ENCODE measurements around the gene ABCA7.
A peak's percentile ranks its signal among the peaks of the same experiment; 100 is the strongest.
"Not testable (repeated sequence)": the region's sequence is repeated elsewhere in the genome, so short reads cannot be mapped to it uniquely, and the experiment has no call there.

ABCA7 gene

DNA sequence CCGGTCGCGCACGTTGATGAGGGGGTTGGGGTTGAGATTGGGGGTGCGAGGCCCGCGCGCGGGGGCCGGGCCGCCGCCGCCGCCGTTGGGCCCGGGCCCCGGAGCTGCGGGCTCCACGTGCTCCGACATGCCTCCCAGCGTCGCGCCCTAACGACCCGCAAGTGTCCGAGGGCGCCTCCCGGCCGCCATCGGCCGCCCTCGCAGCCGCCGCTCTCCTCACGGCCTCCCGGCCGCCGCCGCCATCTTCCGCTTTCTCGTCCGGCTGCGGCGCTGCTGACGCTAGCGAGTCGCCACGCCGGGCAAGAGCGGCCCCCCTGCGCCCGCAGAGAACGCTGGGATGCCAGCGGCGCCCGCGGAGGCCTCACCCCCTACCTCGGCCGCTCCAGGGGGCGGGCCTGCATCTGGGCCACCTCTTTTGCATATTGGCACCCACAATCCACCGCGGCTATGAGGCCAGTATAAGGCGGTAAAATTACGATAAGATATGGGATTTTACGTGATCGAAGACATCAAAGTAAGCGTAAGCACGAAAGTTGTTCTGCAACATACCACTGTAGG lies 19.0 kb upstream of the ABCA7 start, which contains the start of gene TMEM259:
TSS of gene TMEM259 (minus strand) at position 256 of the 558 bp plus-strand sequence. CDS start at position 129, 127 bp downstream.
- TF ChIP-seq POLR2AphosphoS5 (IDR thresholded peaks at IDR 0.05; ENCODE audit: low read depth, low read length) (no peak), POU2F2 (IDR thresholded peaks at IDR 0.05; ENCODE audit: low read depth, low read length) (peak; percentile 99), TAF1 (IDR thresholded peaks at IDR 0.05; ENCODE audit: low read depth, low read length) (peak; percentile 96)
- FAIRE-seq (peak; percentile 99), DNase-seq (ENCODE audit: insufficient read length, low spot score) (peak; percentile 99)

DNA sequence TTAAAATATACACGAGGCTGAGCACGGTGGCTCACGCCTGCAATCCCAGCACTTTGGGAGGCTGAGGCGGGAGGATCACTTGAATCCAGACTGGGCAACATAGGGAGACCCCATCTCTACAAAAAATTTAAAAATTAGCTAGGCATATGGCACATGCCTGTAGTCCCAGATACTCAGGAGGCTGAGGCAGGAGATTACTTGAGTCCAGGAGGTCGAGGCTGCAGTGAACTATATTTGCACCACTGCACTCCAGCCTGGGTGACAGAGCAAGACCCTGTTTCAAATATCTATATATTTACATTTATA lies 16.1 kb upstream of the ABCA7 start:
- not testable (repeated sequence) for FAIRE-seq; DNase-seq (ENCODE audit: insufficient read length, low spot score)

DNA sequence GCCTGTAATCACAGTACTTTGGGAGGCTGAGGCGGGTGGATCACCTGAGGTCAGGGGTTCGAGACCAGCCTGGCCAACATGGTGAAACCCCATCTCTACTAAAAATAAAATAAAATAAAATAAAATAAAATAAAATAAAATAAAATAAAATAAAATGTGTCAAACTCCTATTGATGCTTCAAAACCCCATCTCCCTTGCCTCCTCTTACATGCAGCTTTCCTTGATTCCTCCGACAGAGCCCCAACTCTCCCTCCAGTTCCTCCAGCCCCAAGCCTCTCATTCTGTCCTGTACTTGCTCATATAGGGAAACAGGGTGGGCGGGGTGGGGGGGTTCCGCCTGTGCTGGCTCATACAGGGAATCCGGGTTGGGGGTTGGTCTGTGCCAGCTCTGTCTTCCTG lies 14.8 kb upstream of the ABCA7 start:
- FAIRE-seq; DNase-seq (ENCODE audit: insufficient read length, low spot score): not testable (repeated sequence)

DNA sequence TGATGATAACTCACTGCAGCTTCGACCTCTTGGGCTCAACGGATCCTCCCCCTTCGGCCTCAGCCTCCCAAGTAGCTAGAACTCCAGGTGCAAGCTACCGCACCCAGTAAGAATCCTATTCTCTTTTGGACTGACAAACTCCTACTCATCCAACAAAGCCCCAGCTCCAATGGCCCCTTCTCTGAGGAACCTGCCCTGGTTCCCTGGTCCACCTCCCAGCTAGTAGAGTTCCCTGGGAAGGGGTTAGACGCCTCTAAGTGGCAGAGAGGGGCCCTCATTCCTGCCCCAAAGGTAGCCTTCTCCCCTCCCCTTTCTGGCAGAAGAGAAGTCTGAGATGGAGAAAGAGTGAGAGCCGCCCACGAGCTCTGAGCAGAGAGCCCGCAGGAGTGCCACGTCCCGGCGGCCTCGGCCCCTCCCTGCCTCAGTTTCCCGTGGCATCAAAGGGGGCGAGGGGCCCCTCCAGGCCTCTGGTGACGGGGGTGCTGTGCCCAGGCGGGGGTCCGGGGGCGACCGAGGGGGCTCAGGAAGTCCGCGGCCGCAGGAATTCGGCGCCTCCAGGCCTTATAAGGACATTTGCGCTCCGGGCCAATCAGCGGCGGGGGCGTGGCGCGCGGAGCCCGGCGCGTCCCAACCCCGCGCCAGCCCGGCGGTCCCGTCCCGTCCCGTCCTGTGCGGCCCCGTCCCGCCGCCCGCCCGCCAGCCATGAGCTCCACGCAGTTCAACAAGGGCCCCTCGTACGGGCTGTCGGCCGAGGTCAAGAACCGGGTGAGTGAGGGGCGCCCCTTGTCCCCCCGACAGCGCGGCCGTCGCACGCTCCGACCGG lies 13.7 kb upstream of the ABCA7 start, which contains the start of gene CNN2:
TSS of gene CNN2 (plus strand) at position 649 of the 823 bp plus-strand sequence. CDS start at position 703, 54 bp downstream.
- TF ChIP-seq PAX5 (IDR thresholded peaks at IDR 0.05; ENCODE audit: insufficient read depth, low read length, severe bottlenecking), result no peak
- TF ChIP-seq TAF1 (IDR thresholded peaks at IDR 0.05; ENCODE audit: low read depth, low read length), result peak; percentile 22
- TF ChIP-seq SPI1 (IDR thresholded peaks at IDR 0.05; ENCODE audit: low read depth, low read length), result no peak
- TF ChIP-seq POLR2AphosphoS5 (IDR thresholded peaks at IDR 0.05; ENCODE audit: low read depth, low read length), result 0 out of 2 replicates have a peak, but pooled peaks have one; percentile 55
- TF ChIP-seq POLR2A (IDR thresholded peaks at IDR 0.05; ENCODE audit: low read depth, low read length), result no peak
- peak; percentile 75 for FAIRE-seq
- peak; percentile 86 for DNase-seq (ENCODE audit: insufficient read length, low spot score)

DNA sequence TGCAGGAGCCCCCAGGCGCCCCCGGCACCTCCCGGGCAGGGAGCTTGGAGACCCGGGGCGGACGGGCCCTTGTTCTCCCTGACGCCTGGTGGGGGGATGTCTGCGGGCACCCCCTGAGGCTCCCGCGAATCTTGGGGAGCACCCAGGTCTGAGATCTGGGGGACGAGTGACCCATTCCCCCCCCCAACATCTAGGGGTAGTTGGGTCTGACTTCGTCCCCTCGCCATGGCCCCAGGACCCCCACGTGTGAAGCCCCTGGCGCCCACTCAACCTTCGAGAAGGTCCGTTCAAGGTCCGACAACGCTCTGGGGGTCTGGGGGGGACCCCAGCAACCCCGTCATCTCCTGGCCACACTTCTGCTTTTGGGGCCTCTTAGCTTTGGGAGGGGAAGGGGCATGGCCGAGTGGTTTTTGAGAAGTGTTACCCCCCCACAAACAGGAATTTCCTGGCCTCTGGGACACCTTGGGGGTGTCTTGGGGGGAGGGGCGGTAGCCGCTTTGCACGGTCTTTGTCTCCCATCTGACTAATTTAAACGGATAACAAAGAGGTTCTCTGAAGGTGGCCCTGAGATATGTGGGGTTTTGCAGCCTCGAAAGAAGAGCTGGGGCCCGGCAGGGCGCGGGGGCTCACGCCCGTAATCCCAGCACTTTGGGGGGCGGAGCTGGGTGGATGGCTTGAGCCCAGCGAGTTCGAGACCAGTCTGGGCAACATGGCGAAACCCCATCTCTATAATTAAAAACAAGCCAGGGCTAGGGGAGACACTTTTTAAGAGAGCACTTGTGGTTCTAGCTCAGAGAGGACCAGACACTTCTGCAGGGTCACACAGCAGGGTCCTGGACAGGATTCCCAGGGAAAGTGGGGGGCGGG lies 12.9 kb upstream of the ABCA7 start:
- FAIRE-seq (peak; percentile 80), DNase-seq (ENCODE audit: insufficient read length, low spot score) (no peak)
- TF ChIP-seq SPI1 (IDR thresholded peaks at IDR 0.05; ENCODE audit: low read depth, low read length) (peak; percentile 68), POLR2A (IDR thresholded peaks at IDR 0.05; ENCODE audit: low read depth, low read length) (no peak)

DNA sequence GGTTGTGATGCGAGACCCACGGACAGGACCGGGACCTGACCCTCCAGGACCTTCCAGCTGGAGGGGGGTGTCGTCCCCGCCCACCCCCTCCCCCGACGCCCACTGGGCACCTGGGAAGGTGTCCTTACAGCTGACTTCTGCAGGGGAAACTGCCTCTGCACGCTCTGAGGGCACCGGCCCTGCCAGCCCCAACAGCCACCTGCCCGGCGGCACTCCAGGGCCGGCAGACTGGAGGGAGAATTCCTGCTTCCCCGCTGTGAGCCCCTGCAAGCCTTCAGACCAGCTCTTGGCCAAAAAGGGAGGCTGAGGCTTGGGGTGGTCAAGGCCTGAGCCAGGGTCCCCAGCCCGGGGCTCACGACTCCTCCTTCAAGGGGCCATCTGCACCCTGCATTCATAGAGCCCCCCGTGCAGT lies 12.3 kb upstream of the ABCA7 start:
- DNase-seq (ENCODE audit: insufficient read length, low spot score) (no peak), FAIRE-seq (no peak)
- TF ChIP-seq POLR2AphosphoS5 (IDR thresholded peaks at IDR 0.05; ENCODE audit: low read depth, low read length), result no peak
- TF ChIP-seq POU2F2 (IDR thresholded peaks at IDR 0.05; ENCODE audit: low read depth, low read length), result no peak
- no peak for TF ChIP-seq TAF1 (IDR thresholded peaks at IDR 0.05; ENCODE audit: low read depth, low read length)
- no peak for TF ChIP-seq PAX5 (IDR thresholded peaks at IDR 0.05; ENCODE audit: insufficient read depth, low read length, severe bottlenecking)
- no peak for TF ChIP-seq SPI1 (IDR thresholded peaks at IDR 0.05; ENCODE audit: low read depth, low read length)
- TF ChIP-seq POLR2A (IDR thresholded peaks at IDR 0.05; ENCODE audit: low read depth, low read length), result no peak

DNA sequence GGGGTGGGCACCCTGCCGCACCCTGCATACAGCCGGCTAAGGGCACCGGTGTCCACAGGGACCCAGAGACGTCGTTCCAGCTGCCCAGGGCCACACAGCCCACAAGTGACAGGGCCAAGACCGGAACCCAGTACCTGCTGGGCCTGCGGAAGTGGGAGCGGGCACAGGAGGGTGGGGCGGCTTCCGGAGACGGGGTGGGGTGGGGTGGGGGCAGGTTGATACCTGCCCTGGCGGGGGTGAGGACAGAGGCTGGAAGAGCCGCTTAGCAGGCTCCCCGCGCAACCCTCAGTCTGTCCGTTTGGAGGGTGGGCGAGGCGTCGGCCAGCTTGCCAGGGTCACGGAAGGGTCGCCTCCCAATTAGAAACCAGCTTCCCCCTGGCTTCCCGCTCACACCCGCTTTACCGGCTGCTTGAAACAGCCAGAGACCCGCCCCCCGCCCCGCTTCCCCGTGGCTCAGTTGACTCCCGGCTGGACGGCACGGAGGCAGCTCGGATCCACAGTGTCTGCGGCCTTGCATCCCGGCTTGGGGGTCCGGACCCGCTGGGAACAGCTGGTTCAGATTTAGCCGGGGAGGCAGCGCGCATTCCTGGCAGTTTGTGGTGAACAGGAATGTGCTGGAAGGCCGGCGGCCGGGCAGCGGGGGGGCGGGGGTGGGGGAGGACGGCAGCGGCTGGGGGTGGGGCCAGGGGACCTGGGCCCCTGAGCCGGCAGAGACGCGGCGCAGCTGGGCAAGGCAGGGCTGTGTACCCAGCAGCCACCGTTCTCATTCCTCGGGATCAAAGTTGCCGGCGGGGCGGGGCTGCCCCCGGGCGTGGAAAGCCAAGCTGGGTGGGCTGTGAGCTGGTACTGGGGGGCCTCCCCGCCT lies 11.6 kb upstream of the ABCA7 start:
- TF ChIP-seq POLR2A (IDR thresholded peaks at IDR 0.05; ENCODE audit: low read depth, low read length) (0 out of 2 replicates have a peak, but pooled peaks have one; percentile 23), SPI1 (IDR thresholded peaks at IDR 0.05; ENCODE audit: low read depth, low read length) (peak; percentile 21; the same call in 1 of the 2 replicates), POLR2AphosphoS5 (IDR thresholded peaks at IDR 0.05; ENCODE audit: low read depth, low read length) (no peak), PAX5 (IDR thresholded peaks at IDR 0.05; ENCODE audit: insufficient read depth, low read length, severe bottlenecking) (no peak), TAF1 (IDR thresholded peaks at IDR 0.05; ENCODE audit: low read depth, low read length) (no peak), POU2F2 (IDR thresholded peaks at IDR 0.05; ENCODE audit: low read depth, low read length) (no peak)
- FAIRE-seq (peak; percentile 60), DNase-seq (ENCODE audit: insufficient read length, low spot score) (peak; percentile 75)

DNA sequence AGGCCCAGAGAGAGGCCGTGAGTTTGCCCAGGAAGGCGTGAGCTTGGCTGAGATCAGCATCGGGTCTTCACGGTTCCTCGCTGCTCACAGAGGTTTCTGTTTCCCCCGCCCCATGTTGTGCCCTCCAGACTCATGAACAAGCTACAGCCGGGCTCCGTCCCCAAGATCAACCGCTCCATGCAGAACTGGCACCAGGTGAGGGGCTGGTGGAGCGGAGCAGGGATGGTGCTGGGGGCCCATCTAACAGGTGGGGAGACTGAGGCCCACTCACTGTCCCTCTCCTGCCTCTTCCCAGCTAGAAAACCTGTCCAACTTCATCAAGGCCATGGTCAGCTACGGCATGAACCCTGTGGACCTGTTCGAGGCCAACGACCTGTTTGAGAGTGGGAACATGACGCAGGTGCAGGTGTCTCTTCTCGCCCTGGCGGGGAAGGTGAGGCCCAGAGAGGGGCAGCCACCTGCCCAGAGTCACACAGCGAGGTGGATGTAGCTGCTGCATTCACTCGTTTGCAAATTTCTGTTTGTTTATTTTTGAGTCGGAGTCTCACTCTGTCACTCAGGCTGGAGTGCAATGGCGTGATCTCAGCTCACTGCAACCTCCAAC lies 7.5 kb upstream of the ABCA7 start:
- TF ChIP-seq SPI1 (IDR thresholded peaks at IDR 0.05; ENCODE audit: low read depth, low read length) (no peak), POLR2A (IDR thresholded peaks at IDR 0.05; ENCODE audit: low read depth, low read length) (no peak), PAX5 (IDR thresholded peaks at IDR 0.05; ENCODE audit: insufficient read depth, low read length, severe bottlenecking) (no peak), TAF1 (IDR thresholded peaks at IDR 0.05; ENCODE audit: low read depth, low read length) (no peak), POLR2AphosphoS5 (IDR thresholded peaks at IDR 0.05; ENCODE audit: low read depth, low read length) (no peak), POU2F2 (IDR thresholded peaks at IDR 0.05; ENCODE audit: low read depth, low read length) (no peak)
- no peak for FAIRE-seq
- no peak for DNase-seq (ENCODE audit: insufficient read length, low spot score)

DNA sequence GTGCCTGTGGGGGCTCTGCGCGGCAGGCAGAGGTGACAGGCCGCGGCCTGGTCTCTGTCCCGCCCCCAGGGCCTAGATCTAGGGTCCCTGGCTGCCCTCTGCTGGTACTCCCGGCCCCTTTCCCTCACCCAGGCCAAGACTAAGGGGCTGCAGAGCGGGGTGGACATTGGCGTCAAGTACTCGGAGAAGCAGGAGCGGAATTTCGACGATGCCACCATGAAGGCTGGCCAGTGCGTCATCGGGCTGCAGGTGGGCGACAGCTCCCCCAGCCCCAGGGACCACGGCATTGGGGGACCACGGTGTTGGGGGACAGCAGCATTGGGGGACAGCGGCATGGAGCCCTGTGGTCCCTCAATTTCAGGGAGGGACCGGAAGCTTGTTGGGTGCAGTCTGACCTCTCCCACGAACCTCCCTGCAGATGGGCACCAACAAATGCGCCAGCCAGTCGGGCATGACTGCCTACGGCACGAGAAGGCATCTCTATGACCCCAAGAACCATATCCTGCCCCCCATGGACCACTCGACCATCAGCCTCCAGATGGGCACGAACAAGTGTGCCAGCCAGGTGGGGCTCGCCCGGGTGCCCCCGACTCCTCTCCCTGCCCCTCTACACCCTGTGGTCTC lies 3.8 kb upstream of the ABCA7 start:
- DNase-seq (ENCODE audit: insufficient read length, low spot score) (no peak), FAIRE-seq (no peak)
- TF ChIP-seq POLR2AphosphoS5 (IDR thresholded peaks at IDR 0.05; ENCODE audit: low read depth, low read length), result peak; percentile 56; the same call in 1 of the 2 replicates
- no peak for TF ChIP-seq SPI1 (IDR thresholded peaks at IDR 0.05; ENCODE audit: low read depth, low read length)
- no peak for TF ChIP-seq PAX5 (IDR thresholded peaks at IDR 0.05; ENCODE audit: insufficient read depth, low read length, severe bottlenecking)

All from GM12891 (cell line).